ENCODE measurements around the gene SMIM36.
A peak's percentile ranks its signal among the peaks of the same experiment; 100 is the strongest.
"Not testable (repeated sequence)": the region's sequence is repeated elsewhere in the genome, so short reads cannot be mapped to it uniquely, and the experiment has no call there.

SMIM36 gene

GRCh38 chr17:55435408-55435807 is 75.8 kb downstream of the SMIM36 start:
- no peak for DNase-seq (ENCODE audit: low read depth in 2 of 2)

GRCh38 chr17:55434721-55435120 is 76.5 kb downstream of the SMIM36 start:
- DNase-seq (ENCODE audit: low read depth in 2 of 2): no peak

GRCh38 chr17:55433629-55434422 is 77.4 kb downstream of the SMIM36 start:
- DNase-seq (ENCODE audit: low read depth in 2 of 2): peak; percentile 92 to 93

- DNase-seq (ENCODE audit: low read depth in 2 of 2): no peak
Observed at GRCh38 chr17:55433029-55433628, 78.1 kb downstream of the SMIM36 start.

- DNase-seq (ENCODE audit: low read depth in 2 of 2): peak in 1 of 2 experiments; percentile 73
Observed at GRCh38 chr17:55432358-55433028, 78.8 kb downstream of the SMIM36 start.

GRCh38 chr17:55431914-55432313 is 79.3 kb downstream of the SMIM36 start:
- not testable (repeated sequence) for DNase-seq (ENCODE audit: low read depth in 2 of 2)

GRCh38 chr17:55430541-55431288 is 80.5 kb downstream of the SMIM36 start:
- no peak for DNase-seq (ENCODE audit: low read depth in 2 of 2)

GRCh38 chr17:55427587-55427882 is 83.7 kb downstream of the SMIM36 start:
- DNase-seq (ENCODE audit: low read depth in 2 of 2): no peak

GRCh38 chr17:55426851-55427586 is 84.2 kb downstream of the SMIM36 start:
- no peak for DNase-seq (ENCODE audit: low read depth in 2 of 2)

- no peak for DNase-seq (ENCODE audit: low read depth in 2 of 2)
Observed at GRCh38 chr17:55424893-55425540, 86.2 kb downstream of the SMIM36 start.

GRCh38 chr17:55423535-55423934 is 87.7 kb downstream of the SMIM36 start:
- DNase-seq (ENCODE audit: low read depth in 2 of 2): no peak

- DNase-seq (ENCODE audit: low read depth in 2 of 2): not testable (repeated sequence)
Observed at GRCh38 chr17:55422828-55423164, 88.5 kb downstream of the SMIM36 start.

GRCh38 chr17:55421179-55421934 is 89.9 kb downstream of the SMIM36 start, which contains the start of gene MMD:
Gene MMD, minus strand, starts transcription at chr17:55421835. Its CDS starts 140 bp downstream, at chr17:55421695.
- DNase-seq (ENCODE audit: low read depth in 2 of 2): no peak

GRCh38 chr17:55420776-55421178 is 90.5 kb downstream of the SMIM36 start:
- DNase-seq (ENCODE audit: low read depth in 2 of 2): no peak

GRCh38 chr17:55420067-55420775 is 91.0 kb downstream of the SMIM36 start:
- DNase-seq (ENCODE audit: low read depth in 2 of 2): no peak

- no peak for DNase-seq (ENCODE audit: low read depth in 2 of 2)
Observed at GRCh38 chr17:55418369-55419268, 92.6 kb downstream of the SMIM36 start.

- no peak for DNase-seq (ENCODE audit: low read depth in 2 of 2)
Observed at GRCh38 chr17:55417411-55418268, 93.6 kb downstream of the SMIM36 start.

All from fibroblast of skin of left quadriceps (primary cell).